ENCODE data around the gene PDE3A.
"Not testable (repeated sequence)": the region's sequence is repeated elsewhere in the genome, so short reads cannot be mapped to it uniquely, and the experiment has no call there.

PDE3A gene

DNA sequence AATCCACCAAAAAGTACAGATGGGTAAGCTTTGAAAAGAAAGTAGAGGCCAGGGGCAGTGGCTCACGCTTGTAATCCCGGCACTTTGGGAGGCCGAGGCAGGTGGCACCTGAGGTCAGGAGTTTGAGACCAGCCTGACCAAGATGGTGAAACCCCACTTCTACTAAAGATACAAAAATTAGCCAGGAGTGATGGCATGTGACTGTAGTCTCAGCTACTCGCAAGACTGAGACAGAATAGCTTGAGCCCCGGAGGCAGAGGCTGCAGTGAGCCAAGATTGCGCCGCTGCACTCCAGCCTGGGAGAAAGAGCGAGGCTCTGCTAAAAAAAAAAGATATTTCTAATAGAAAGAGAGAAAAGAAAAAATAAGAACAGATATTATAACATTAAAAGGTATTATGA is 192.6 kb downstream of the PDE3A start:
- DNase-seq, result no peak

GRCh38 chr12:20561871-20562270 is 193.5 kb downstream of the PDE3A start:
- DNase-seq, result no peak

DNA sequence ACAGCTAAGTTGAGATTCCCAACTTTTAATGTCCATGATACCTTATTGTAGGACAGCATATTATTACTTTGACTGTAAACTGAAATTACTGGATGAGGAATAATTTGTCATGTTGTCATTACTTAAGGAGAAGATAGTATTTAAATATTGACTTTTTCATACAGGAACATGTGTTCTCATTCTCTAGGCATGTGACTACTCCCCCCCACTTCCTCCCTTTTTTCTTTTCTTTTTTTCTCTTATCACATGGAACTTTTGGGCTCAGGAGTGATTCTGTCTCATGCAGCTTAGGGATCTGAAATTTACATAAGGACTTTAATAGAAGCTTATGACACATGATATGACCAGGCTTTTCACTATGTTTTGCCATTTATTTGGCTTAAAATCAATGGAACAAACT is 199.1 kb downstream of the PDE3A start:
- DNase-seq, result no peak

DNA sequence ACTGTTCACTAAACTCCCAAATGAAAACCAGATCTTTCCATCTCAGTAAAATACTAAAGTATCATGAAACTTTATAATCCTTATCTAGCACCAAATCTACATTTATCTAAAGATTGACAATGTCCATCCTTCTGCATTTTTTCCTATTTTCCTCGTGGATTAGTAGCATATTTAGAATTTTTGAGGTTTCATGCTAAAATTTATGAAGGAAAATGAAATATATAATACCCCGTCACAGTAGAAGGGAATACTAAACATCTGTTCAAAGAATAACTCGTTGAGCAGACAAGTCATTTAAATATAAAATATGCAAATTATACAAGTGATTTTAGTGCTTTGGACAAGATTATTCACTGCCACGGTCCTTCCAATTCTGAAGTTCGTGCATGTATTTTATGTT is 204.1 kb downstream of the PDE3A start:
- DNase-seq, result no peak

DNA sequence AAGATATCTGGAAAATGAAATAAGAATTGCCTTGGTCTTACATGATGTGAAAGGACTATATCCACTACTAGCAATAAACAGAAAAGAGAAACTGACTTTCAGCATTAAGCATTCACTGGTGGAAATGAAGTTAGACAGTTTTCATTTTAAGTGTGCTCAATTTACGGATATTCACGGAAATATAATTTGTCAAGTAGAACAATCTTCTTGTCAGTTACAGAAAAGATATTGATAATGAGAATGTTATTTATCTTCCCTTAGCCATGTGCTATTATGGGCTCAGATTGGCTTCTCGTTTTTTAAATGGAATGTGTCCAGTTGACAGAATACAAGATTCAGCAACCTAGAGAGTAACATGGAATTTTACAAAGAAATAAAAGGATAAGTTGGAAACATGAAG is 208.2 kb downstream of the PDE3A start:
- DNase-seq, result no peak

- DNase-seq, result no peak
These were observed 208.7 kb downstream of the PDE3A start for GRCh38 chr12:20577054-20577453.

- no peak for DNase-seq
These were observed 209.8 kb downstream of the PDE3A start for GRCh38 chr12:20578142-20578541.

DNA sequence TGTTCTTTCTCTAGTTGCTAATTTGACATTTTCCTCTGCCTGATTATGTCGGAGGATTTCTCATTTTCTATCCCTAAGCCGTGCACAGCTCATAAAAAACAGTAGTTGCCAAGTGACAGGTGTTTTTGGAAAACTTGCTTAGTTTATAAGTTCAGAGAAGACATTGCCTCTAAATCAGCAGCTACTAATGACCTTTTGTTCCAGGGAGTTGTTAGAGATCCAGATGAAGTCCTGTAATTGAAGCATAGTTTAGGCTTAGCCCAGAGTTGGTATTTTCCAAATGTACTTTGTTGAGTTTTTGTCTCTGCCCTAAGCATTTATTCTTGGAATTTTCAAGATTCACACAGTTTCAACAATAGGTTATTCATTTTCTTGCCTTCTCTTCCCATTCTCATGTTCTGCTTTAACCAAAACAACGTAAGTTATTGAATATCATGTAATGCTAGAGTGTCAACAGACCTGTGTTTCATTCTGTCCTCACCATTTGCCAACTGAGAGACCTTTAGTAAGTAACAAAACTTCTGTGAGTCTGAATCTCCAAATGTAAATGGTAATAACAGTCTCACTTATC is 216.8 kb downstream of the PDE3A start:
- no peak for DNase-seq

DNA sequence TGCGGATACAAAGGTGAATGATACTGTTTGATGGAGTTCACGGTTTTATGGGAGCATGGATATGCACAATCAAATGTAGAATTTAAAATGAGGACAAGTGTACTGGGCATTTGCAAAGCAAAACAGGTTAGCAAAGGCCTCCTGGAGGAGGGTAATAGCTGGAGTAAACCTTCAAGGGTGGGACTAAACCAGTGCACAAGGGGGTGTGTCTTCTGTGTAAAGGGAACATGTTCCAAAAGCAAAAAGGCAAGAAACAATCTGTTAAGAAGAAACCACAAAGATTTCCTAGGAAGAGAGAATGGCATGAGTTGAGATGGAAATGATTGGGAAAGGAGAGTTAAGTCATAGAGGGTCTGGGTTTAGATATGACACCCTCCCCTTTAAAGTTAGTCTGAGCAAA is 217.6 kb downstream of the PDE3A start:
- DNase-seq, result no peak

- no peak for DNase-seq
These were observed 219.7 kb downstream of the PDE3A start for GRCh38 chr12:20588042-20588441.

- DNase-seq, result no peak
These were observed 222.2 kb downstream of the PDE3A start for GRCh38 chr12:20590570-20590969.

DNA sequence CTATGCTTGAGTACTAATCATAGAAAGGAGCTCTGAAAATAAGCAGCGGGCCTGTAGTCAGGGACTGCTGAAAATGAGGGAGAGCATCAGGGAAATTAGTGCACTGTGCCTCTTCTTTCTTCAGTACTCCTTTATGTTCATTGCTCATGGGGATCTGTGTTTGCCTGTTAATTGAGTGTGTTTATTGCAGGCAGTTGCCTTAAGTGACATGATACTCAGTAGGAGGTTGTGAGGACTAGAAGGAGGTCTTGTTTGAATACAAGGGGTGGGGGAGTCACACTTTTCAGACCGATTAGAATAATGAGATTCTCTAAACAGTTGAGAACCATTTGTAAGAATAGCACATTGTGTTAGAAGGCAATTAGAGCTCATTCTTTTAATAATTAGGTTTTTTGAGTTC is 224.2 kb downstream of the PDE3A start:
- DNase-seq, result no peak

GRCh38 chr12:20593611-20594010 is 225.3 kb downstream of the PDE3A start:
- no peak for DNase-seq

GRCh38 chr12:20596061-20596460 is 227.7 kb downstream of the PDE3A start:
- DNase-seq, result no peak

DNA sequence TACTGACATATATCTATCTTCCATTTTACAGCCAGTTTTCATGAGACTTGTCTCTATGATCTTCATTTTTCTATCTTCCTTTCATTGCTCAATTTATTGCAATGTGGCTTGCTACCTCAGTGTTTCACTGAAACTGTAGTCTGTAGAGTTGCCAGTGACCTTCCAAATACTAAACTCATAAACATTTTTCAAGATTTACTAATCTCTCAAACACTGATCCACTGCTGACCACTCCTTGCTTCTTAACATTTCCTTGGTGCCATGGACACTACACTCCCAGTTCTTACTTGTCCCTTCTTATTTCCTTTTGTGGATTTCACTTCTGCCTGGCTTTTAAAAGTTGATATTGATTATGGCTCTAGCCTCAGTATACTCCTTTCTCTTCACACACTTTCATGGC is 231.4 kb downstream of the PDE3A start:
- no peak for DNase-seq

DNA sequence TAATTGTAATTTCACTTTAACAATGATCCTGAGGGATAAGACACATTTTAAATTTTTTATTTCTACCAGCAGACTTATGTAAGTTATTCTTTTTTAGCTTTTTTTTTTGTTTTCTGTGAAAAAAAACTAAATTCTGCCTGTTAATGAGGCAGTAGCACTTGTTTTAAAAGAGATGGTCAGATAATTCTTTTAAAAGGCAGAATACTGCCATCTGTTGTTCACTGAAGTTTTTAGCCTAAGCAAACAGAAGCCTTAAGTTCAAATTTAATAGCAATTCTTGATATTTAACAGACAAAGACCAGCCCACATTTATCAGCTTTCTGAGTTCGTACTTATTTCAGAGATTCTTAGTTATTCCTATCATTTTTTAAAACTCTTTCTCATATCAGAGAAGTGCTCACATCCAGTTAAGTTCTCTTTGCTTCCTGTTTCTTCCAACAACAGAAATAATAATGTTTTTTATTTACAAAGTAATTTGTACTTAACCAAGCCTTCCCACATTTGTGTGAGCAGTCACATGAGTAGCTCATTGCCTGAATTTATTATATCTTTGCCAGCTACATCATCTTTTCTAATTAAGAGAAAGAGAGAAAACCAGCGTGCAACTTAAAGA is 233.4 kb downstream of the PDE3A start:
- DNase-seq, result no peak

DNA sequence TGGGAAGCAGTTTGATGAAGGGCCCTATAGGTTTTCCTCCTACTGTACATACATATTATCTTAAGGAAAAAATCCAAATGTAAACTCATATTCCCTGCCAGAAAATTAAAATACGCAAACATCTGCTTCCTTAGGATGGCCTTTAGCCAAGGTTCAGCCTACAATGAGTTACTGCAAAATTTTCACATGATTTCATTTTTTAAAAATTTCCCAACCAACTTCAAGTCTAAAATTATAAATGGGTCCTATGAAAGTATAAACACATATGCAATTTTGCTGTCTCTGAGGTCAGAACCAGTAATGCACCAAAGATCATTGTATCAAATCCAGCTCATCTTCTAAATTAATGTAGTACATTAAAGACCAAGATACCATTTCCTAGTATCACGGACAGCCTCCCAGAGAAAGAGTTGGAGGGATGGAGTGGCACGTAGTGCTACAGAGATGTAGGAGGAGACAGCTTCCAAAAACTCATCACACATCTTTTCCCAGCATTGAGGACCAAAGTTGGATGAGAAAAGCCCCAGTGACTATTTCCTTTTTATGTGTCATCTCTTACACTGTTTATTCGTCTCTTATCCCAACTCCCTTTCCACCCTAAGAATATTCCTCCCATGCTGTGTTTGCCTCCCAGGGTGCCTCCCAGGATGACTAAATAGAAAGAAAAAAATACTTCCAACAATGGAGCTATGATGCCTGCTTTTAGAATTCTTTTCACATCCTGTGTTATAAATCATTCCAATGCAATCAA is 234.5 kb downstream of the PDE3A start:
- DNase-seq, result no peak

GRCh38 chr12:20604408-20605067 is 236.2 kb downstream of the PDE3A start:
- no peak for DNase-seq

- not testable (repeated sequence) for DNase-seq
These were observed 246.7 kb downstream of the PDE3A start for GRCh38 chr12:20615020-20615419.

- DNase-seq, result no peak
These were observed 247.8 kb downstream of the PDE3A start for GRCh38 chr12:20616093-20616492.

DNA sequence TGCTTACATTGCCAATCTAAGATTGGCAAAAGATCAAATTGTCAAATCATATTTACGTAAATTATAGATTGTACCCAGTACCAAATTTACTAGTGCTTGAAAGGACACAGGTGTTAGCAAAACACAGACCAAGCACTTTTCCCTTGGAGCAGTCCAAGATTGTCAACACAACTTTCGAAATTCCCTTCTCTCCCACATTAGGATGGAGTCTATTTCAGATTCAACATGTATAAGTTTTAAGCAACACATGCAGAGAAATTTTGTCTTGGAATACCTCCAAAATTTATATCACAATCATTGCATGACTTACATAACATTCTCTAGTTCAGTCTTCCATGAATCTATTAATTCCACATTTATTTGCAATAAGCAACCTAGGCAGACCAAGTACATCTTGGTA is 251.9 kb downstream of the PDE3A start:
- DNase-seq, result no peak

- DNase-seq, result no peak
These were observed 256.4 kb downstream of the PDE3A start for GRCh38 chr12:20624718-20625117.

GRCh38 chr12:20625531-20625930 is 257.2 kb downstream of the PDE3A start:
- DNase-seq, result no peak

DNA sequence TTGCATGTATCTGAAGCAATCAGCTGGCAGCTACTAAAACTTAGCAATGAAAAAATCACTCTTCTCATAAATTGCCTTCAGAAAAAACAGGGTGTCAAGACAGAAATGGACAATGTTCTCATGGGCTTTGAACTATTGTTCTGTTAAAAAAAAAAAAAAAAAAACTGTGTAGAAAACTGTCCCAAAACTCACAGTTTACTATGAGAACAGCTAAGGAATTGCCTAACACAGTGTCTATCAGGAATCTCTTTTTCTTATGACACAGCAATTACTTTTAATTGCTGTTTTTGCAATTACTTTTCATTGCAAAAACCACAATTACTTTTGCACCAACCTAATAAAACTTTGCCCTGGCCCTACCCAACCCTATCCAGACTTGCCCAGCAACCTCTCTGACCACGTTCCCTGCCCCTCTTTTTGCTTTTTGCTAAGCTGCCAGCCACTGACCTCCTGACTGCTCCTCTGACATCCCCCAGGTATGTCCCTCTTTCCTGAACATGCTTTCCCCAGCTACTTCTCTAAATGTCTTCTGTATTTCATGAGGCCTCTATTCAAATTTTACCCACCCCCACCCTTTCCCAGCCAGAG is 258.8 kb downstream of the PDE3A start:
- no peak for DNase-seq

Data from NCI-H226 (cell line).